Measurements from ENCODE around the gene SLC37A4. TPM values are rescaled to one million over a fixed set of nuclear protein-coding genes. Genes with fewer than 3 reads are reported as not detected.
A peak's percentile ranks its signal among the peaks of the same experiment; 100 is the strongest.

Gene SLC37A4
- total and polyA plus RNA-seq, 10 donors = 8.2 to 26.0 (median 13.9) TPM

GRCh38 chr11:119027561-119028345 lies 2.9 kb downstream of the SLC37A4 start:
- intact Hi-C loops (cut with DNase I; ENCODE audit: low total_unique reads) = no loop called here
- H3K27me3 ChIP-seq (replicated peaks in 1 of 7) = no peaks in the 10 kb centered on the region
- peaks cover 14 to 68% (median 43%) of the 10 kb centered on the region in 6 donors for H3K4me1 ChIP-seq
- TF ChIP-seq CTCF (IDR thresholded peaks at IDR 0.05 in 8 of 11, conservative IDR thresholded peaks at IDR 0.05 in 3 of 11) (no peak), POLR2AphosphoS5 (IDR thresholded peaks at IDR 0.05) (no peak), POLR2A (IDR thresholded peaks at IDR 0.05) (no peak)
- H3K27ac ChIP-seq = peak overlapping the region in 2 of 8 donors; percentile 14 to 24
- DNase-seq = peak; percentile 72
- WGBS, 5 donors = 95 to 100% (median 96%) methylated on average over 8 to 9 of the region's 9 CpGs
- no peak overlapping the region for H3K4me3 ChIP-seq
- H3K9me3 ChIP-seq = no peaks in the 10 kb centered on the region
- peaks cover 0 to 58% (median 32%) of the 10 kb centered on the region in 6 donors for H3K36me3 ChIP-seq

- peak; percentile 53 for DNase-seq
- Histone ChIP-seq H3K4me1 (peaks cover 14 to 71% (median 46%) of the 10 kb centered on the region in 6 donors), H3K27me3 (replicated peaks in 1 of 7) (no peaks in the 10 kb centered on the region), H3K36me3 (peaks cover 0 to 66% (median 39%) of the 10 kb centered on the region in 6 donors), H3K4me3 (no peak overlapping the region), H3K27ac (peak overlapping the region in 2 of 8 donors; percentile 76 to 77), H3K9me3 (no peaks in the 10 kb centered on the region)
- 93 to 100% (median 97%) methylated on average over 2 of the region's 2 CpGs for WGBS, 5 donors
- TF ChIP-seq CTCF (IDR thresholded peaks at IDR 0.05 in 8 of 11, conservative IDR thresholded peaks at IDR 0.05 in 3 of 11) = no peak
- no peak for TF ChIP-seq POLR2AphosphoS5 (IDR thresholded peaks at IDR 0.05)
- TF ChIP-seq POLR2A (IDR thresholded peaks at IDR 0.05) = no peak
- intact Hi-C loops (cut with DNase I; ENCODE audit: low total_unique reads) = no loop called here
Measured at GRCh38 chr11:119026970-119027369, 3.7 kb downstream of the SLC37A4 start.

GRCh38 chr11:119025978-119026766 lies 4.5 kb downstream of the SLC37A4 start:
- DNase-seq = peak; percentile 56
- Histone ChIP-seq H3K4me1 (peaks cover 15 to 75% (median 51%) of the 10 kb centered on the region in 6 donors), H3K9me3 (no peaks in the 10 kb centered on the region), H3K27me3 (replicated peaks in 1 of 7) (no peaks in the 10 kb centered on the region), H3K4me3 (no peak overlapping the region), H3K27ac (peak overlapping the region in 6 of 8 donors; percentile 60 to 77 (median 72)), H3K36me3 (peaks cover 0 to 74% (median 45%) of the 10 kb centered on the region in 6 donors)
- TF ChIP-seq POLR2A (IDR thresholded peaks at IDR 0.05) (no peak), POLR2AphosphoS5 (IDR thresholded peaks at IDR 0.05) (no peak), CTCF (IDR thresholded peaks at IDR 0.05 in 8 of 11, conservative IDR thresholded peaks at IDR 0.05 in 3 of 11) (no peak)
- intact Hi-C loops (cut with DNase I; ENCODE audit: low total_unique reads) = no loop called here
- 89 to 96% (median 94%) methylated on average over 16 of the region's 16 CpGs for WGBS, 5 donors
